ENCODE data around the gene COPG2. TPM values are rescaled to one million over a fixed set of nuclear protein-coding genes. Genes with fewer than 3 reads are reported as not detected.

The COPG2 gene
- total RNA-seq, 1 experiment from 2014 or later: 77.7 TPM

- H3K4me1 Mint-ChIP-seq: no peaks in the 10 kb centered on the region
- no peak overlapping the region for H3T11ph ChIP-seq (ENCODE audit: low read length)
- no peak overlapping the region for H2BK12ac ChIP-seq (ENCODE audit: insufficient read length, low read depth, low read length)
- no peak overlapping the region for H2BK120ac ChIP-seq (ENCODE audit: low read depth, low read length, poor library complexity, severe bottlenecking)
- no peak overlapping the region for H4K91ac ChIP-seq (ENCODE audit: insufficient read length, low read depth, low read length)
- no peak overlapping the region for H3K14ac ChIP-seq (ENCODE audit: insufficient read depth, low read length)
- H3K18ac ChIP-seq (ENCODE audit: insufficient read length, low read depth, low read length): no peak overlapping the region
- H3K9me3 ChIP-seq (ENCODE audit: control insufficient read depth, low read depth, low read length): no peaks in the 10 kb centered on the region
- H3K27ac ChIP-seq (ENCODE audit: insufficient read length, low read depth, low read length): no peak overlapping the region
- no peak overlapping the region for H3K4ac ChIP-seq (ENCODE audit: low read depth, low read length)
- H3K36me3 Mint-ChIP-seq (ENCODE audit: insufficient read depth in 1 of 3, low read depth in 3 of 3): peaks cover 38 to 77% (median 70%) of the 10 kb centered on the region in 3 experiments
- no peak overlapping the region for H3K9ac ChIP-seq (ENCODE audit: extremely low read depth, insufficient read length, low read length)
- no peak overlapping the region for H2AFZ ChIP-seq (ENCODE audit: low read length)
- no peak overlapping the region for H3K23ac ChIP-seq (ENCODE audit: insufficient read length, low read depth, low read length)
- no peak for DNase-seq
- H3K4me1 ChIP-seq (ENCODE audit: insufficient read depth, low read length): no peaks in the 10 kb centered on the region
- H3K27me3 Mint-ChIP-seq (ENCODE audit: low read depth): no peaks in the 10 kb centered on the region
- H4K20me1 ChIP-seq (ENCODE audit: control insufficient read depth, insufficient read depth, insufficient read length): no peaks in the 10 kb centered on the region
- H3K27ac Mint-ChIP-seq: no peak overlapping the region
- H4K8ac ChIP-seq (replicated peaks; ENCODE audit: insufficient read length, low read depth, low read length): no peak overlapping the region
- no peak overlapping the region for H3K56ac ChIP-seq (ENCODE audit: insufficient read length, low read depth, low read length)
- no peak overlapping the region for H2BK15ac ChIP-seq (ENCODE audit: low read depth, low read length)
- H2AK5ac ChIP-seq (ENCODE audit: insufficient read length, low read length): no peak overlapping the region
- H2BK20ac ChIP-seq (ENCODE audit: low read depth, low read length, poor library complexity, severe bottlenecking): no peak overlapping the region
- no peaks in the 10 kb centered on the region for H3K27me3 ChIP-seq (ENCODE audit: insufficient read depth, low read length)
- no peak overlapping the region for H3K4me3 Mint-ChIP-seq
- no peak overlapping the region for H3K4me2 ChIP-seq (ENCODE audit: insufficient read depth, insufficient read length, low read length)
- no peaks in the 10 kb centered on the region for H3K79me2 ChIP-seq (ENCODE audit: insufficient read depth, low read length)
- TF ChIP-seq CTCF (conservative IDR thresholded peaks at IDR 0.05): no peak
- H2BK5ac ChIP-seq (ENCODE audit: insufficient read length, low read length): no peak overlapping the region
- WGBS (ENCODE audit: extremely low coverage, insufficient read length, low lambda C conversion rate): no CpG with 5 or more reads among the region's 4 CpGs
- peaks cover 13 to 20% of the 10 kb centered on the region in 2 experiments for H3K9me3 Mint-ChIP-seq
- no peak overlapping the region for H4K5ac ChIP-seq (ENCODE audit: insufficient read length, low read depth, low read length)
- H3K23me2 ChIP-seq (ENCODE audit: insufficient read length, low read depth, low read length, poor library complexity, severe bottlenecking): no peaks in the 10 kb centered on the region
- no peaks in the 10 kb centered on the region for H3K79me1 ChIP-seq (ENCODE audit: insufficient read depth, low read depth, low read length, poor library complexity, severe bottlenecking)
Measured at GRCh38 chr7:130642383-130642782, 26.2 kb downstream of the COPG2 start.
